Measurements from ENCODE around the gene PANK1.

Gene PANK1

DNA sequence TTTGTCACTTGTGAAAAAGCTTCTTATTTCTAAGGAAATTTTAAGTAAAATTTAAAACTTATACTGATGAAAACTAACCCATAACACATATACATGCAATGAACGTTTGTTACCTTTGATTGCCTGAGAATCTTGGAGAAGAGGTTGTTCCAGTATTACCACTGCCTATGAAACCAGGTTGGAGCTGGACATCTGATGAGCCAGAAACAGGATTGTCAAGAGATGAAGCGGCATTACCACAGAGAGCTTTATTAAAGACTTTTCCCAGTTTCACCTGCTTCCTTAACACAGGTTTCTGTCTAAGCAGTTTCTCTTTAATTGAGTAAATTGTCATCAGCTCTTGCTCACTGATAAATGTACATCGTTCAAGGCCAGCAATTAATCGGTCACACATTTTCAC lies 47.4 kb upstream of the PANK1 start (continued):
- TF ChIP-seq, protein P1, sequence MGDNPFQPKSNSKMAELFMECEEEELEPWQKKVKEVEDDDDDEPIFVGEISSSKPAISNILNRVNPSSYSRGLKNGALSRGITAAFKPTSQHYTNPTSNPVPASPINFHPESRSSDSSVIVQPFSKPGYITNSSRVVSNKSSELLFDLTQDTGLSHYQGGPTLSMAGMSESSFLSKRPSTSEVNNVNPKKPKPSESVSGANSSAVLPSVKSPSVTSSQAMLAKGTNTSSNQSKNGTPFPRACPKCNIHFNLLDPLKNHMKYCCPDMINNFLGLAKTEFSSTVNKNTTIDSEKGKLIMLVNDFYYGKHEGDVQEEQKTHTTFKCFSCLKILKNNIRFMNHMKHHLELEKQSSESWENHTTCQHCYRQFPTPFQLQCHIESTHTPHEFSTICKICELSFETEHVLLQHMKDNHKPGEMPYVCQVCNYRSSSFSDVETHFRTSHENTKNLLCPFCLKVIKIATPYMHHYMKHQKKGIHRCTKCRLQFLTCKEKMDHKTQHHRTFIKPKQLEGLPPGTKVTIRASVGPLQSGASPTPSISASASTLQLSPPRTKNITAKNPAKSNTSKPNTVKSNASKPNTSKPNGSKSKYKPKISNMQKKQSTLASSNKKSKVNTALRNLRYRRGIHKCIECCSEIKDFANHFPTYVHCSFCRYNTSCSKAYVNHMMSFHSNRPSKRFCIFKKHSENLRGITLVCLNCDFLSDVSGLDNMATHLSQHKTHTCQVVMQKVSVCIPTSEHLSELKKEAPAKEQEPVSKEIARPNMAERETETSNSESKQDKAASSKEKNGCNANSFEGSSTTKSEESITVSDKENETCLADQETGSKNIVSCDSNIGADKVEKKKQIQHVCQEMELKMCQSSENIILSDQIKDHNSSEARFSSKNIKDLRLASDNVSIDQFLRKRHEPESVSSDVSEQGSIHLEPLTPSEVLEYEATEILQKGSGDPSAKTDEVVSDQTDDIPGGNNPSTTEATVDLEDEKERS (tag by site-specific recombination; IDR thresholded peaks at IDR 0.05) = no peak
- TF ChIP-seq ZNF174 (tag by site-specific recombination; IDR thresholded peaks at IDR 0.05) (no peak), ZNF138 (tag by site-specific recombination; IDR thresholded peaks at IDR 0.05; ENCODE audit: borderline replicate concordance) (no peak), ZNF561 (tag by site-specific recombination; IDR thresholded peaks at IDR 0.05; ENCODE audit: borderline replicate concordance) (no peak), OSR2 (tag by site-specific recombination; IDR thresholded peaks at IDR 0.05) (no peak), SALL2 (tag by site-specific recombination; IDR thresholded peaks at IDR 0.05; ENCODE audit: borderline replicate concordance) (no peak)
- TF ChIP-seq, protein P2, sequence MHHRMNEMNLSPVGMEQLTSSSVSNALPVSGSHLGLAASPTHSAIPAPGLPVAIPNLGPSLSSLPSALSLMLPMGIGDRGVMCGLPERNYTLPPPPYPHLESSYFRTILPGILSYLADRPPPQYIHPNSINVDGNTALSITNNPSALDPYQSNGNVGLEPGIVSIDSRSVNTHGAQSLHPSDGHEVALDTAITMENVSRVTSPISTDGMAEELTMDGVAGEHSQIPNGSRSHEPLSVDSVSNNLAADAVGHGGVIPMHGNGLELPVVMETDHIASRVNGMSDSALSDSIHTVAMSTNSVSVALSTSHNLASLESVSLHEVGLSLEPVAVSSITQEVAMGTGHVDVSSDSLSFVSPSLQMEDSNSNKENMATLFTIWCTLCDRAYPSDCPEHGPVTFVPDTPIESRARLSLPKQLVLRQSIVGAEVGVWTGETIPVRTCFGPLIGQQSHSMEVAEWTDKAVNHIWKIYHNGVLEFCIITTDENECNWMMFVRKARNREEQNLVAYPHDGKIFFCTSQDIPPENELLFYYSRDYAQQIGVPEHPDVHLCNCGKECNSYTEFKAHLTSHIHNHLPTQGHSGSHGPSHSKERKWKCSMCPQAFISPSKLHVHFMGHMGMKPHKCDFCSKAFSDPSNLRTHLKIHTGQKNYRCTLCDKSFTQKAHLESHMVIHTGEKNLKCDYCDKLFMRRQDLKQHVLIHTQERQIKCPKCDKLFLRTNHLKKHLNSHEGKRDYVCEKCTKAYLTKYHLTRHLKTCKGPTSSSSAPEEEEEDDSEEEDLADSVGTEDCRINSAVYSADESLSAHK (tag by site-specific recombination; IDR thresholded peaks at IDR 0.05) = no peak
- TF ChIP-seq, protein P3, sequence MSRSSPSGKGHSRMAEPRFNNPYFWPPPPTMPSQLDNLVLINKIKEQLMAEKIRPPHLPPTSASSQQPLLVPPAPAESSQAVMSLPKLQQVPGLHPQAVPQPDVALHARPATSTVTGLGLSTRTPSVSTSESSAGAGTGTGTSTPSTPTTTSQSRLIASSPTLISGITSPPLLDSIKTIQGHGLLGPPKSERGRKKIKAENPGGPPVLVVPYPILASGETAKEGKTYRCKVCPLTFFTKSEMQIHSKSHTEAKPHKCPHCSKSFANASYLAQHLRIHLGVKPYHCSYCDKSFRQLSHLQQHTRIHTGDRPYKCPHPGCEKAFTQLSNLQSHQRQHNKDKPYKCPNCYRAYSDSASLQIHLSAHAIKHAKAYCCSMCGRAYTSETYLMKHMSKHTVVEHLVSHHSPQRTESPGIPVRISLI (tag by site-specific recombination; IDR thresholded peaks at IDR 0.05) = no peak
- TF ChIP-seq, protein P4, sequence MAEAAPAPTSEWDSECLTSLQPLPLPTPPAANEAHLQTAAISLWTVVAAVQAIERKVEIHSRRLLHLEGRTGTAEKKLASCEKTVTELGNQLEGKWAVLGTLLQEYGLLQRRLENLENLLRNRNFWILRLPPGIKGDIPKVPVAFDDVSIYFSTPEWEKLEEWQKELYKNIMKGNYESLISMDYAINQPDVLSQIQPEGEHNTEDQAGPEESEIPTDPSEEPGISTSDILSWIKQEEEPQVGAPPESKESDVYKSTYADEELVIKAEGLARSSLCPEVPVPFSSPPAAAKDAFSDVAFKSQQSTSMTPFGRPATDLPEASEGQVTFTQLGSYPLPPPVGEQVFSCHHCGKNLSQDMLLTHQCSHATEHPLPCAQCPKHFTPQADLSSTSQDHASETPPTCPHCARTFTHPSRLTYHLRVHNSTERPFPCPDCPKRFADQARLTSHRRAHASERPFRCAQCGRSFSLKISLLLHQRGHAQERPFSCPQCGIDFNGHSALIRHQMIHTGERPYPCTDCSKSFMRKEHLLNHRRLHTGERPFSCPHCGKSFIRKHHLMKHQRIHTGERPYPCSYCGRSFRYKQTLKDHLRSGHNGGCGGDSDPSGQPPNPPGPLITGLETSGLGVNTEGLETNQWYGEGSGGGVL (tag by site-specific recombination; IDR thresholded peaks at IDR 0.05) = no peak
- TF ChIP-seq, protein P5, sequence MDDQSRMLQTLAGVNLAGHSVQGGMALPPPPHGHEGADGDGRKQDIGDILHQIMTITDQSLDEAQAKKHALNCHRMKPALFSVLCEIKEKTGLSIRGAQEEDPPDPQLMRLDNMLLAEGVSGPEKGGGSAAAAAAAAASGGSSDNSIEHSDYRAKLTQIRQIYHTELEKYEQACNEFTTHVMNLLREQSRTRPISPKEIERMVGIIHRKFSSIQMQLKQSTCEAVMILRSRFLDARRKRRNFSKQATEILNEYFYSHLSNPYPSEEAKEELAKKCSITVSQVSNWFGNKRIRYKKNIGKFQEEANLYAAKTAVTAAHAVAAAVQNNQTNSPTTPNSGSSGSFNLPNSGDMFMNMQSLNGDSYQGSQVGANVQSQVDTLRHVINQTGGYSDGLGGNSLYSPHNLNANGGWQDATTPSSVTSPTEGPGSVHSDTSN (CRISPR knock-in tag; IDR thresholded peaks at IDR 0.05) = no peak
- TF ChIP-seq, protein P6, sequence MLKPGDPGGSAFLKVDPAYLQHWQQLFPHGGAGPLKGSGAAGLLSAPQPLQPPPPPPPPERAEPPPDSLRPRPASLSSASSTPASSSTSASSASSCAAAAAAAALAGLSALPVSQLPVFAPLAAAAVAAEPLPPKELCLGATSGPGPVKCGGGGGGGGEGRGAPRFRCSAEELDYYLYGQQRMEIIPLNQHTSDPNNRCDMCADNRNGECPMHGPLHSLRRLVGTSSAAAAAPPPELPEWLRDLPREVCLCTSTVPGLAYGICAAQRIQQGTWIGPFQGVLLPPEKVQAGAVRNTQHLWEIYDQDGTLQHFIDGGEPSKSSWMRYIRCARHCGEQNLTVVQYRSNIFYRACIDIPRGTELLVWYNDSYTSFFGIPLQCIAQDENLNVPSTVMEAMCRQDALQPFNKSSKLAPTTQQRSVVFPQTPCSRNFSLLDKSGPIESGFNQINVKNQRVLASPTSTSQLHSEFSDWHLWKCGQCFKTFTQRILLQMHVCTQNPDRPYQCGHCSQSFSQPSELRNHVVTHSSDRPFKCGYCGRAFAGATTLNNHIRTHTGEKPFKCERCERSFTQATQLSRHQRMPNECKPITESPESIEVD (tag by site-specific recombination; IDR thresholded peaks at IDR 0.05) = no peak
- TF ChIP-seq, protein P7, sequence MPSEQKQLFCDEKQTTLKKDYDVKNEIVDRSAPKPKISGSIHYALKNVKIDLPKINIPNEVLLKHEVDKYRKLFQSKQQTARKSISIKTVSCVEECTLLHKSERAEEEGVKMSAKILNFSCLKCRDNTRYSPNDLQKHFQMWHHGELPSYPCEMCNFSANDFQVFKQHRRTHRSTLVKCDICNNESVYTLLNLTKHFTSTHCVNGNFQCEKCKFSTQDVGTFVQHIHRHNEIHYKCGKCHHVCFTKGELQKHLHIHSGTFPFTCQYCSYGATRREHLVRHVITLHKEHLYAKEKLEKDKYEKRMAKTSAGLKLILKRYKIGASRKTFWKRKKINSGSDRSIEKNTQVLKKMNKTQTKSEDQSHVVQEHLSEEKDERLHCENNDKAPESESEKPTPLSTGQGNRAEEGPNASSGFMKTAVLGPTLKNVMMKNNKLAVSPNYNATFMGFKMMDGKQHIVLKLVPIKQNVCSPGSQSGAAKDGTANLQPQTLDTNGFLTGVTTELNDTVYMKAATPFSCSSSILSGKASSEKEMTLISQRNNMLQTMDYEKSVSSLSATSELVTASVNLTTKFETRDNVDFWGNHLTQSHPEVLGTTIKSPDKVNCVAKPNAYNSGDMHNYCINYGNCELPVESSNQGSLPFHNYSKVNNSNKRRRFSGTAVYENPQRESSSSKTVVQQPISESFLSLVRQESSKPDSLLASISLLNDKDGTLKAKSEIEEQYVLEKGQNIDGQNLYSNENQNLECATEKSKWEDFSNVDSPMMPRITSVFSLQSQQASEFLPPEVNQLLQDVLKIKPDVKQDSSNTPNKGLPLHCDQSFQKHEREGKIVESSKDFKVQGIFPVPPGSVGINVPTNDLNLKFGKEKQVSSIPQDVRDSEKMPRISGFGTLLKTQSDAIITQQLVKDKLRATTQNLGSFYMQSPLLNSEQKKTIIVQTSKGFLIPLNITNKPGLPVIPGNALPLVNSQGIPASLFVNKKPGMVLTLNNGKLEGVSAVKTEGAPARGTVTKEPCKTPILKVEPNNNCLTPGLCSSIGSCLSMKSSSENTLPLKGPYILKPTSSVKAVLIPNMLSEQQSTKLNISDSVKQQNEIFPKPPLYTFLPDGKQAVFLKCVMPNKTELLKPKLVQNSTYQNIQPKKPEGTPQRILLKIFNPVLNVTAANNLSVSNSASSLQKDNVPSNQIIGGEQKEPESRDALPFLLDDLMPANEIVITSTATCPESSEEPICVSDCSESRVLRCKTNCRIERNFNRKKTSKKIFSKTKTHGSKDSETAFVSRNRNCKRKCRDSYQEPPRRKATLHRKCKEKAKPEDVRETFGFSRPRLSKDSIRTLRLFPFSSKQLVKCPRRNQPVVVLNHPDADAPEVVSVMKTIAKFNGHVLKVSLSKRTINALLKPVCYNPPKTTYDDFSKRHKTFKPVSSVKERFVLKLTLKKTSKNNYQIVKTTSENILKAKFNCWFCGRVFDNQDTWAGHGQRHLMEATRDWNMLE (tag by site-specific recombination; conservative IDR thresholded peaks at IDR 0.05; ENCODE audit: low read depth) = no peak

Data from HEK293 (cell line).